Endothelial cell of umbilical vein (primary cell): ENCODE results near the gene FGFR3.

ENCODE experiments used
- EZH2 ChIP-seq: IDR thresholded peaks from 2 replicates; pipeline ENCODE4 v1.6.1; 2012; ENCODE audit warnings: borderline replicate concordance, low read depth, mild to moderate bottlenecking, moderate library complexity, low read length, inconsistent platforms; ENCODE audit not compliant: severe bottlenecking
- GATA2 ChIP-seq: IDR thresholded peaks from 2 replicates; pipeline ENCODE4 v1.7.0; 2011; ENCODE audit warnings: low read depth, mild to moderate bottlenecking, moderate library complexity, mixed read lengths, low read length; ENCODE audit not compliant: insufficient read length, insufficient read depth
- MAX ChIP-seq: IDR thresholded peaks from 2 replicates; pipeline ENCODE4 v1.6.1; 2011; ENCODE audit not compliant: insufficient read depth, insufficient read length
- MYC ChIP-seq: IDR thresholded peaks from one replicate; pipeline ENCODE4 v1.6.1; 2011; ENCODE audit warnings: mild to moderate bottlenecking, low read depth, low read length
- POLR2A ChIP-seq: IDR thresholded peaks from 2 replicates; pipeline ENCODE4 v1.6.1; 2012; ENCODE audit warnings: low read depth, mild to moderate bottlenecking, control low read depth, low read length
- POLR2AphosphoS5 ChIP-seq: IDR thresholded peaks from 2 replicates; pipeline ENCODE4 v1.6.1; 2012; ENCODE audit warnings: low read depth, mild to moderate bottlenecking, control low read depth, low read length, moderate library complexity; ENCODE audit not compliant: insufficient read depth
- TF ChIP-seq, protein P1 (sequence below), 2 donors: IDR thresholded peaks; 1 replicate in 1 of 2; 2 replicates in 1 of 2; pipeline ENCODE4 v1.5.1; 2011; ENCODE audit warnings: low read length in 2 of 2, mild to moderate bottlenecking in 2 of 2, moderate library complexity in 2 of 2, control low read depth in 1 of 2, inconsistent platforms in 1 of 2, low read depth in 1 of 2; ENCODE audit not compliant: insufficient read depth in 1 of 2; ENCODE audit errors: extremely low read depth in 1 of 2

- TF ChIP-seq, protein P1, sequence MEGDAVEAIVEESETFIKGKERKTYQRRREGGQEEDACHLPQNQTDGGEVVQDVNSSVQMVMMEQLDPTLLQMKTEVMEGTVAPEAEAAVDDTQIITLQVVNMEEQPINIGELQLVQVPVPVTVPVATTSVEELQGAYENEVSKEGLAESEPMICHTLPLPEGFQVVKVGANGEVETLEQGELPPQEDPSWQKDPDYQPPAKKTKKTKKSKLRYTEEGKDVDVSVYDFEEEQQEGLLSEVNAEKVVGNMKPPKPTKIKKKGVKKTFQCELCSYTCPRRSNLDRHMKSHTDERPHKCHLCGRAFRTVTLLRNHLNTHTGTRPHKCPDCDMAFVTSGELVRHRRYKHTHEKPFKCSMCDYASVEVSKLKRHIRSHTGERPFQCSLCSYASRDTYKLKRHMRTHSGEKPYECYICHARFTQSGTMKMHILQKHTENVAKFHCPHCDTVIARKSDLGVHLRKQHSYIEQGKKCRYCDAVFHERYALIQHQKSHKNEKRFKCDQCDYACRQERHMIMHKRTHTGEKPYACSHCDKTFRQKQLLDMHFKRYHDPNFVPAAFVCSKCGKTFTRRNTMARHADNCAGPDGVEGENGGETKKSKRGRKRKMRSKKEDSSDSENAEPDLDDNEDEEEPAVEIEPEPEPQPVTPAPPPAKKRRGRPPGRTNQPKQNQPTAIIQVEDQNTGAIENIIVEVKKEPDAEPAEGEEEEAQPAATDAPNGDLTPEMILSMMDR (IDR thresholded peaks at IDR 0.05; ENCODE audit: extremely low read depth in 1 of 2, insufficient read depth in 1 of 2, low read depth in 1 of 2, low read length in 2 of 2), result no peak
- TF ChIP-seq POLR2A (no peak), POLR2AphosphoS5 (no peak), MAX (no peak), EZH2 (no peak), MYC (no peak), GATA2 (no peak)
Measured at GRCh38 chr4:1808396-1808795, 15.3 kb downstream of the FGFR3 start.
